GM18873 (cell line): ENCODE data around the gene SLC1A5.

Experiments
- ATAC-seq: cut with Tn5 transposase; IDR thresholded peaks from one replicate; pipeline ENCODE4 v1.9.1; 2021; ENCODE audit warnings: mild to moderate bottlenecking, moderate library complexity, moderate number of reproducible peaks; ENCODE audit not compliant: unreplicated experiment, low FRiP score

Gene SLC1A5

DNA sequence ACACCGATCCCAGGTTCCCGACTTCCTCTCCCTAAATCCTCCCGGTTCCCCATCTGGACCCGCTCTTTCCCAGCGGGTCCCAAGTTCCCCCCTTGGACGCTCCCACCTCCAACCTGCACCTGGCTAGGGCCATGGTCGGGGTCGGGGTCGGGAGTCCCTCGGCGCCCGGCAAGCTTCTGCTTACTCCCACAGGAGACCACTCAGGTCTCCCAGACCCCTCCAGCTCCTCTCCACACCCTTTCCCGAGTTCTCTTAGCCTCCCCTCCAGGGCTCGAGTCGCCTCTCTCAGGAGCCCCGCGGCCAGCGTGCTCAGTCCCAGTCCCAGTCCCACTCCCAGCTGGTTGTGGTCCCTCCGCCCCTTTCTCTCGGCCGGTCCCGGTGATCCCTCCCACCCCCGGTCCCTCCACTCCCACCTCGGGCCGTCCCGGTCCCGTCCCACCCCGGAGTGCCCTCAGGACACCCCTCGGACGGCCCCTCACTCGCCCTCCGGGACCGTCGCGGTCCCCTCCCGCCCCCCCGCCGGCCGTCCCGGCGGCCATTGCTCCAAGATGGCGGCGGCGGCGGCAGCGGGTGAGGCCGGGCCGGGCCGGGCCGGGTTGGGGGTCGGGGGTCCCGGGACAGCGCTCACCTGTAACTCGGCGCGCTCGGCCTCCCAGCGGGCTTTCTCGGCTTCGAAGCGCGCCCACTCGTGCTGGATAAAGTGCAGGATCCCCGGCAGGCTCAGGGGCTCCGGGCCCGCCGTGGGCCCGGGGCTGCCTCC lies 42.7 kb downstream of the SLC1A5 start, which contains the start of gene FKRP:
Gene FKRP, plus strand, starts transcription at position 537 of the 760 bp plus-strand sequence. CDS start 9,394 bp downstream, outside the sequence.
- ATAC-seq: no peak

DNA sequence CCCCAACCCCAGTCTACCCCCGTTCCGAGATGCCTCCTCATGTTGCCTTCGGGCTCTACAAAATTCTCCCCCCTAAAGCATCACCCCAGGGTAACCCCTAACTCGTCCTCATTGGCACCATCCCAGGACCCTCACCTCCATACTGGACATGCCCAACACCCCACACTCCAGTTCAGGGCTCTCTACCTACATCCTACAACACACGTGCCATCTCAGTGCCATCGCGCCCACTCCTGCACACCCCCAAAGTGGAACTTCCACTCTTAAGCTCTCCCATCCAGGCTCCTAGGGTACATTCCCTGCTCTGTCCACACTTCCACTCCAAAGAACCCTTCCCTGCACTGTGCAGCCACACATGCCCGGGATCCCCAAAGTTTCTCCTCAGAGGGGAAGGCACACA lies 43.4 kb downstream of the SLC1A5 start:
- no peak for ATAC-seq

DNA sequence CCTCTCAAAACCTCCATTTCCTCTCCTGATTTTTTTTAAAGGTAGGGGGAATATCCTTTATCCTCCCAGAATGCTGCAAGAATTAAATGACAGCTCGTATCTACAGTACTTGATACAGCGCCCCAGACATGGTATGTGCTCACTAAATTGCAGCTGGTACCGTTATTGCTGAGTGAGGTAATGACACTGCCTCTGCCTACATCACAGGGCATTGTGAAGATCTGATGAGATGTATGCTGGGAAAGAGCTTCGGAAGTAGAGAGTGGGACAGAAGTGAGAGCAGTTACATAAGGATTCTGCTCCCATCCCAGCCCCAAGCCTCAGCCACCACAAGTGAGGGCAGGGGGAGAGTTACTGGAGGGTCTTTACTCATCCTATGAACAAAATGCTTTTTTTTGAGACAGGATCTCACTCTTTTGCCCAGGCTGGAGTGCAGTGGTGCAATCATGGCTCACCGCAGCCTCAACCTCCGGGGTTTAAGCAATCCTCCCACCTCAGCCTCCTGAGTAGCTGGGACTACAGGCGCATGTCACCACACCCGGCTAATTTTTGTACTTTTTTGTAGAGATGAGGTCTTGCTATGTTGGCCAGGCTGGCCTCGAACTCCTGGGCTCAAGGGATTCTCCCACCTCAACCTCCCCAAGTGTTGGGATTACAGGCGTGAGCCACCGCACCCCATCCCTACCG lies 44.2 kb downstream of the SLC1A5 start:
- no peak for ATAC-seq

DNA sequence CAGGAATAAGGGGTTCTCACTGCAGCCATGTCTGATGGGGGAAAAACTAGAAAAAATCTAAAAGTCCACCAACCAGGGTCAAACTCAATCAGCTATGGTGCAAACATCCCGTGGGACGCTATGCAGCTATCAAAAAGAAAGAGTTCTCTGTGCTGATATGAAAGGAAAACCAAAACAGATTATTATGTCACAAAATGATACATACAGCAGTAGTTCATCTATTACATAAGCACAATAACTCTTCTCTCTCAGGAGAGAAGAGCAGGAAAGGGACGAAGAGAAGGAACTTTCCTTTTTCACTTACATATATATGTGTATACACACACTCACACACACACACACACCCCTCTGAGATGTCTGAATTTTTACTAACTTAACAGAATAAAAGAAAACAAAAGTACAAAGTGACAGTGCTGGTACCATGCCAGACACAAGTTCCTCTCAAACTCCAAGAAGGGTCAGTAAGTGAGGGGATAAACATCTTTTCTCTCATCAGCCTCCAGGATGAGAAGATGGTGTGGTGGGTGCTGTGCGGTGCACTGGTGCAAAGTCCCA lies 45.4 kb downstream of the SLC1A5 start:
- ATAC-seq: no peak

DNA sequence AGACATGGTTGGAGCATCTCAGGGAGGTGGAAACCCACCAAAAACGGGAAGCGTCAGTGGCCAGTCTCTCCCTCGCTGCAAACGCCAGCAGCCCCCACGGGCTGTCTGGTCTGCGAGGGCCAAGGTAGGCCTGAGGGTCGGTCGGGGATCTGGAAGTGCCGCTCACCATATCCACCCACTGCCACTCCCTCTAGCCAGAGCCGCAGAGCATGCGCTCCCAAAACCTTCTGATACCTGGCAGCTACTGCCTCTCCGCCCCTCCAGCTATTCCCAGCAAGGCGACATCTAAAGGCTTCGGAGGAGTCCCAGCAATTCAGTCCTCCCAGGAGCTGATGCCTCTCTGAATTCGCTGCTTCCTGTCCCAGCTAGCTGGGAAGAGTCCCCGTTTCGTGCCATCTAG lies 46.9 kb downstream of the SLC1A5 start:
- ATAC-seq: no peak

DNA sequence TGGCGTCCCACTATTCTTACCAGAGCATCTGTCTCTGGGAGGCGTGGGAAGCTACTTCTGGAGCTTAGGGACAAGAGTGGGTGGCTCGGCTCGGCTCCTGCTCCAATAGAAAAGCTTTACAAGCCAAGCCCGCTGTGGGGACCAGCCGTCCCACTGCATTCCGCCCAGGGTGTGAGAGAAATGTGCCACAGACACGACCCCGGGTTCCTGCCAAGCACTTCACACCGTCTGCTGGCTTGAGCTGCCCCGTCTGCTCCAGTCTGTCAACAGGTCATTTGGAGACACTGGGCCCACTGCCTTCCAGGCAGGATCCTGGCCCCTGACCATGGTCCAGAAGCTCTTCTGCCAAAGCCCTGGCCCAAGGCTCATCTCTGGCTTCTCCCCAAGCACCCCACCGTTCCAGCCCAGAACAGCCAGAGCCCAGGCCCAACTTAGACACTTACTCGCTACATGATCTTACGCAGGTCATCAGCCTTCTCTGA lies 49.1 kb downstream of the SLC1A5 start:
- ATAC-seq: no peak

DNA sequence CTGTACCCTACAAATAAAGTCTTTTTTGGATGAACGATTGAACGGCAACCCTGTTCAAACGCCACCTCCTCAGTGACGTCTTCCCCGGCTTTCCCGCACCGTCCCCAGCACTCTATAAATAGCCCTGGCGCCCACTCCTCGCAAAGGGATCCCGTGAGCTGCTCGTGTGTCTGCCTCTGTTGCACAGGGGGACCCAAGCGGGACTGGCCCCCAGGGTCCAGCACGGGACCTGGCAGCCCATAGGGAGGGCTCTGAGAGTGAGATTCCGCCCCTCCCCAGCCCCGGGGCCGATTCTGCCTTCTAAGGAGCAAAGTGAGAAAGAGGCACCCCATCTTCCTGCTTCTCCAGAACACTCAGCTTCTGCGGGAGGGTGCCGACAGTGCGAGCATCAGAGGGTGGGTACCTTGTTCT lies 50.6 kb downstream of the SLC1A5 start:
- ATAC-seq: no peak

DNA sequence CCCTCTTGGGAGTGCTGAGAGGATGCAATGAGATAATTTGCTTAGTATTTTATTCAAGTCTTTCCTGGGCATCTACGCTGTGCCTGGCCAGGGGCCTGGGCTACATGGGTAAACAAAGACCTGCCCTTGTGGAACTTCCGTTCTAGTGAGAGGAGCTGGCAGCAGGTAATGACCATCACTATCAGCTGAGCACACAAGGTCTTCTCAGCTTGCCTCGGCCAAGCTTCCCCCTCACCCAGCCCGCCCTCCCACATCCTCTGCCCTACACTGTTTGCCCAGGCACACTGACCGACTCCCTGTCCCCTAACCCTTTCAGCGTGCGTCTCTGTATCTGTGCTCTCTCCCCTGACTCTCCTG lies 51.1 kb downstream of the SLC1A5 start:
- ATAC-seq: no peak

DNA sequence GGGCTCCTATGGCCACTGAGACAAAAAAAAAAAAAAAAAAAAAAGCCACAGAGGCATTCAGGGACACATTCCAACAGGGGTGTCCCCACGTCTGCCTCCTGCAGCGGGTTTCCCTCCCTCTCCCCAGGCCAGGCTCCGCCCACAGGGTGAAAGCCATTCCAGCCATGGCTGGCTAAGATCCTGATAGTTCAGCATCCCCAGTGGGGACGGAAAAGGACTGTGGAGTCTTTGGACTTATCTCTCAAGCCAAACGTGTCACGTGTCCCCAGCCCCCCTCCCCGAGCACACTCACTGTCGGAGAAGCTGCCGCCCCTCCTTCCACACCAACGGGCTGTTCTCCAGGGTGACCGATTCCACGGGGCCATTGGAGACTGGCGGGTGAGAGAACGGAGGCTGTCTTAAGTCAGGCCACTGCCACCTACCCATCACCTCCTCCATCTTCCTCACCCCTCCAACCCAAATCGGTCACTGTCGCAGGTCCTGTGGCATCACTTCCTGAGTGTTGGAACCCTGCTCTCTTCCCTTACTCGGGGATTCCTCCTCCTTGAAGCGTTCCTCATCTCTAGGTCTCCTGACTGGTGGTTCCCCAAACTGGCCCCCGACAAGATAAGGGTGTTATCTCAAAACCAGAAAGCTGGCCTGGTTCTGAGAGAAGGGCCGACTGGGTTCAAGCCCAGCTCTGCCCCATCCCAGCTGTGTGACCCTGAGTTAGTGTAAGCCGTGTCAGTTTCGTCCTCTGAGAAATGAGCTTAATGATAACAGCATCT lies 51.7 kb downstream of the SLC1A5 start:
- ATAC-seq: no peak

DNA sequence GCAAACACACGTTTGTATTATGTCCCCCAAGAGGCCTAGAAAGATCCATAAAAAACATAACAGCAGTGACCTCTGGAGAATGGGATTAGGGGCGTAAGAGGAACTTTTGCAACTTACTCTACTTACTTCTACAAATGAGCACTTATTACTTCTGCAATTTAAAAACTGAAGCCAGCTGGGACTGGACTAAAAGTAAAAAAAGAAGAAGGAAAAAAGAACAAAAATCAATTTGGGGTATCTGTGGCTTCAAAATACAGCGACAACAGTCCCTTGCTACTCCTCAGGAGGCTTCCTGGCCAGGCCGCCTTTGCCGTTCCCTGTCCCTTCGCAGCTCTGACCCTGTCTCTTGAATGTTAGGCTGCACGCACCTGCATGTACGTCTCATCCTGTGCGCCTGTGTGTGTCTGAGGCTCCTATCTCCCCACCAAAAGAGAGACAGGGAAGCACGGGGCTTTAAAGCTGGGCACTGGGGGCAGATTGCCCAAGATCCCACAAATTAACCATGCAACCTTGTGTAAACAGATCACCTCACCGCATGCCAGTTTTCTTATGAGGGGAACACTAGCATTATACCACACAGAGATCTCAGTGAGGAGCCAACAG lies 54.6 kb downstream of the SLC1A5 start:
- ATAC-seq: no peak

DNA sequence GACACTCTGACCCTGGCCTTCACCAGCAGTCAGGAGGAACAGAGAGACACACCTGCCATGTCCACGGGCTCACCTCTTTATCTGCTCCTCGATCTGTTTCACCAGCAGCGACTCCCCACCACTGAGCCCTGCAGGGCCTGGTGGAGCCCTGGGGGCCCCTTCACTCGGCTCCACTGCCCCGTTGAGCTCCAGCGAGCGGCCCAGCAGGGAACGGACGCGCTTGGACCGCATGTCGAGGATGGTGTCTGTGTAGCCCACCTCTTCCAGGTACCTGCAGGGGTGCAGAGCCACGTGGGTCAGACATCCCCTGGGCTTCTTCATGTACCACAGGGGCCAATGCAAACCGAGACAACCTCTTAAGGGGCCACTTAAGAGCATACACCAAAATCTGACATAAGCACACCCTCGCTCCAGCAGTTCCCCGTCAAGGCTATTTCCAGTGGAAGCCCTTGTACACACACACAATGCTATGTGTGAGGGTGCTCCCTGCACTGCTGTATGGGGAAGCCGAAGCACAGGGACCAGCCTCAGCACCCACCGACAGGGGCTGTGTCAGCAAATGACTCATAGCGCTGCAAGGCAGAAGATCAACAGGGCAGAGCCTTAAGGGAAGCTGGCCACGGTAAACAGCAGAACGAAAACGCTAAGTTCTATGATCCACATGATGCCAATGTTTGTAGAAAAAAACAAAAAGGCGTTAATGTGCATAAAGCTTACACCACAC lies 55.3 kb downstream of the SLC1A5 start:
- ATAC-seq: no peak

DNA sequence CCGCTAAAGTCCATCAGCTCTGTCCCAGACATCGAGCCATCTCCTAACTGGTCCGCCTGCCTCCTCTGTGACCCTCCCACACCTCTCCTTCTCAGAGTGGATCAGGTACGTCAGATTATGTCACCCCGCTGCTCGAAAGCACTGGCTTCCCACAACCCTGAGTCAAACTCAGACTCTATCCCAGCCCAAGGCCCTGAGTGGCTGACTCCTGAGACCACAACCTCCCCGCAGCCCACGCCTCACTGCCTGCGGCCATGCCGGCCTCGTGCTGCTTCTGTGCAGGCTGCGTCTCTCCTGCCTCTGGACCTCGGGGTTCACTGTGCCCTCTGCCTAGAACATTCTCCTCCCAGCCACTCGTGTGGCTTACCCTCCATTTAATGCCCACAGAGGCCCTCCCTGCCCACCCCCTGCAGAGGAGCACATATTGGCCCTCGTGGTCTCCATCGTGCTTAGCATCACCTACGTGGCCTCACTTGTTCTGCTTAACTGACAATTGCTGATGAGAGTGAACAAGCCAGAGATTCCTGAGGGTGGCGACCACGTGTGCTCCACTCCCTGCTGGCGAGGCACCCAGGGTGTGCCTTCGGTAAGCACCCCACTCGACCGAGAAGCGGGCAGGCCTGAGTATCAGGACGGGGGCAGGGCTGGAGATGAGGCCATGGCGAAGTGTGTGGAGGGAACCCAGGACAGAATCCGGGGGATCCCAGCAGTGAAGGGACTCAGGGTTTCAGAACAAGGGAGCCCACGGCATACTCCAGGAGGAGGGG lies 56.0 kb downstream of the SLC1A5 start:
- ATAC-seq: no peak

DNA sequence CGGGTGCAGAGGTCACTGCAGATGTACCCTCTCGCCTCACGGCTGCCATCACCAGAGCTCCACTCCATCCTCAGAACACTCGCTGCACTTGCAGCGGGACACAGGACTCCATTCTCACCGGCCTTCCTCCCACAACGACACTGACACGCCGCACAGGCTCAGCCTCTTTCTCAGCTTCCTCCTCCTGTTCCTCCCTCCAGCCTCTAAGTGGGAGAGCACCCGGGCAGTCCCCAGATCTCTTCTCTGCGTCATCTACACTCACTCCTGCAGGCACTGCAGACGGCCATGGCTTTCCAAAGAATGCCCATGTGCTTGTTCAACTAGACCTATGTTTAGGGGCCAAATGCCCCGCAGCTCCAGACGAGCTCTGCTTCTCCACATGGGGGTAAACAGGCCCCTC lies 56.8 kb downstream of the SLC1A5 start:
- ATAC-seq: no peak

DNA sequence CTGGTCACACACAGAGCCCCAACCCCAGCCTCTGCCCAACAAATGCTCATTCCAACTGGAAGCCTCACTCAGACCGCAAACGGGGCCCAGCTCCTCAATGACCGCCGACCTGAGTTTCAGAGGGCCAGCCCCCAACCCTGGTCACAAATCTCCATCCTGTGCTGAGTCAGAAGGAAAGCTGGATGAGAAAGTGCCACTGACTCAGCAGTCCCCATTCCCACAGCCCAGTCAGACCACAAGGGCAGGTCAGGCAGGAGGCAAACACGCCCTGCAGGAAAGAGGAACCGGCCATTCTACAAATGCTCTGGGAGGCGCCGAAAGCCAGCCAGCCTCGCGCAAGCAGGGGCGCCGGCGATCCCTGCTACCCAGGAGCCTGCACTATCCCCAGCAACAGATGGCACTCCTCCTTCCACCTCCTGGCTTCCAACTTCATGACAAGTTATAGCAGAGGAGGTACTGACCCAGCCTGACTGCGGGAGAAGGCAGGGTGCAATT lies 57.3 kb downstream of the SLC1A5 start:
- ATAC-seq: no peak

DNA sequence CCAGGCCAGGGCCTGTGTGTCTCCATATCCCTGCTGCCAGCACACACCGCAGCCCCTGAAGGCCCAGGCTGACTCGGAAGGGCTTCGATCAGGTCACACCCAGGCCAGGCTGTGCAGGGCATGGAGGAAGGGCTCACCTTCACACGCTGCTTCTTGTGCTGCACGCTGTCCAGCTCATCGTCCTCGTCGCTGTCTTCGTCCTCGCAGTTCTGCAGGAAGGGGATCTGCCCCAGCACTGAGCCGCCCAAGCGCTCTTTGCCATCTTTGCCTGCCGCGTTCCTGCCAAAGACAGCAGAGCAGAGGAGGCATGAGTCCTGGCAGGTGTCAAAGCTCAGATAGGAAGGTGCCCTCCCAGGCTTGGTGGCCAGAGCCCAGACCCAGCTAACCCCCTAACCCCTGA lies 57.8 kb downstream of the SLC1A5 start:
- ATAC-seq: no peak

DNA sequence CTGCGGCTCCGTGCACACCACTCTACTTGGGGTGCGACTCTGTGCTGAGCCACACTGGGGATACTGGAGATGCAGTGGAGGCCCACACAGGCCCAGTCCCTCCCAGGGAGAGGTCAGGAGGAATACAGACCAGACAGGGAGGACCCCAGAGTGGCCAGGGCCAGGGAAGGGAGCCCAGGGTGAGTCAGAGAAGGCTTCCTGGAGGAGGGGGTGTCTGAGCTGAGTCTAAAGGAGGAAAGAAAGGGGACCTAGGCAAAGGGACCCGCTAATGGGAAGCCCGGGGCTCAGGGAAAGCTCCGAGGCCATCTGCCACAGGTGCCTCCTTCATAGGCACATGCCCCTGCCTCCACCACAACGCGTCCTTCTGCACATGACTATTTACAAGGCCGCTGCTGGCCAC lies 58.2 kb downstream of the SLC1A5 start:
- ATAC-seq: no peak

DNA sequence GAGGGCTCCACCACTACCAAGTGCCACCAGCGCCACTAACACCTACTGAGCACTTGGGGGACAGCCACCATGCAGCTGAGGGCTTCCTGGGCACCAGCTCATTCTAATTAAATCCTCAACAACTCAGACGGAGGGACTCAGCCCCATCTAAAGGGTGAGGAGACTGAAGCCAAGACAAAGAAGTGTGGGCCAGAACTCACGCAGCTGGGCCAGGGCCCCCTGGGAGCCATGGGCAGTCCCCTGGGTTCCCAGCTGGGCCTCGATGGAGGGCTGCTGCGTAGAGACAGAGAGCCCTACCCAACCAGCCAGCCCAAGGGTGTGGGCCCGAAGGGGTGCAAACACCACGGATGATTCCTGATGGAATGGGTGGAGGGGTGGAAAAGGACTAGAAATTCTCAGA lies 58.7 kb downstream of the SLC1A5 start:
- ATAC-seq: no peak

DNA sequence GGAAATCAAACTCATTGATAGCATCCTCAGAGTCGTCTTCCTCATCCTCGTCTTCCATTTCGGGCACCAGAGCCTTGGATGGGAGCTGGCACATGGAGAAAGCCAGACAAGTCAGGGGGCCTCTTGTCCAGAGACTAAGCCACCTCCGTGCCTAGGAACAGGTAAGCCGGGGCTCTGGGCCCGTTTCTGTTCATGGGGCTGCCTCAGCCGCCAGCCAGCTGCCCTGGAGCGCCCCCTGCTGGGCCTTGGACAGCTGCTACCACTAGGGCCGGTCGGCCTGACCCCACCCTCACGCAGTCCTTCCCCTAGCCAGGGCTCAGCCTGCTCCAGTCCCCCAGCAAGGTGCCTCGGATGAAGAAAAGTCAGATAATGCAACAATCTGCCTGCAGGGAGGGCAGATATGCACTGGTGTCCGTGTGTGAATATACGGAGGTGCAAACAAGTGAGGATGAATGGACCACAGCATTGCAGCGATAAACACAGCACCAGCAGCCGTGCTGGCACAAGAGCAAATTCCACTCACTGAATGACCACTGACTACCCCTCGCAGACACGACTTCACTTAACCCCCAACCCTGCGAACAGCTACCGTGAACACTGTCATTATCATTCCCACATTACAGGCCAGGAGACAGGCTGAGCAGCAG lies 59.6 kb downstream of the SLC1A5 start:
- ATAC-seq: no peak

DNA sequence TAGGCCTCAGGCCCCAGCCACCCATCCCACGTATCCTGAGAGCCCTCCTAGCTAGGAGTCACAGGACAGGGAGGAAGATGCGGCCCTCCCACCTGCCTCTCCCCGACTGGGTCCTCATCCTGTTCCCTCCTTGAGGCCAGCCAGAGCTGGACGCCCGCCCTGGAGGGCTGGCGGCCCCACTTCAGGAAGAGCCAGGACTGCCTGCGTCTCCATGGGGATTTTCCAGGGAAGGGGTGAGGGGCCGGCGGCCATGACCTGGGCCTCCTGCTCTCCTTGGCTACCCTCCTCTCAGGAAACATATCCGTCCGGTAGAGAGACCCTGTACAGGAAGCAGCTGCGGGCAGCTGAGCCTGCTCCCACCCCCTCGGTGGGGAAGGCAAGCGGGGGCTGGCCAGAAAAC lies 60.2 kb downstream of the SLC1A5 start:
- no peak for ATAC-seq
